ENCODE results near the gene ATP6V0B. TPM values are rescaled to one million over a fixed set of nuclear protein-coding genes. Genes with fewer than 3 reads are reported as not detected.

ATP6V0B gene
- total and polyA plus RNA-seq, 3 donors from 2014 or later: 102 to 222 (median 173) TPM

- H3K36me3 ChIP-seq (ENCODE audit: low read depth, missing control alignments): no peaks in the 10 kb centered on the region
- intact Hi-C loops (cut with DNase I; ENCODE audit: low total_unique reads): no loop called here
- DNase-seq: no peak
- no peak overlapping the region for H3K27ac ChIP-seq
- TF ChIP-seq POLR2A (IDR thresholded peaks at IDR 0.05): no peak
- no peak for TF ChIP-seq CTCF (IDR thresholded peaks at IDR 0.05)
- H3K9me3 ChIP-seq: no peaks in the 10 kb centered on the region
- WGBS, 2 donors: 63 to 86% methylated on average over 2 to 5 of the region's 5 CpGs
- no peak overlapping the region for H3K4me3 ChIP-seq
- H3K4me1 ChIP-seq: peaks cover 32% of the 10 kb centered on the region
- H3K27me3 ChIP-seq: no peaks in the 10 kb centered on the region
These were observed 3.4 kb downstream of the ATP6V0B start for GRCh38 chr1:43978264-43978550.

- Histone ChIP-seq H3K4me3 (peak within 1 kb of the TSS; percentile 58 to 67), H3K9me3 (no peaks in the 10 kb centered on the region), H3K36me3 (ENCODE audit: low read depth, missing control alignments) (no peaks in the 10 kb centered on the region), H3K27ac (peak within 1 kb of the TSS; percentile 55 to 56), H3K4me1 (peaks cover 32% of the 10 kb centered on the region), H3K27me3 (no peaks in the 10 kb centered on the region)
- peak; percentile 47 for DNase-seq
- 8 to 14% methylated on average over 10 to 24 of the region's 54 CpGs for WGBS, 2 donors
- intact Hi-C loops (cut with DNase I; ENCODE audit: low total_unique reads): no loop called here
- no peak for TF ChIP-seq CTCF (IDR thresholded peaks at IDR 0.05)
- TF ChIP-seq POLR2A (IDR thresholded peaks at IDR 0.05): no peak
These were observed 3.9 kb downstream of the ATP6V0B start, which contains the start of gene B4GALT2 for GRCh38 chr1:43978551-43979260. TSS of gene B4GALT2 (plus strand) at chr1:43979210. CDS start at chr1:43981161, 1,951 bp downstream.

- 0% methylated on average over 4 of the region's 45 CpGs; no CpG with 5 or more reads in 1 of the 2 donors for WGBS, 2 donors
- Histone ChIP-seq H3K4me1 (peaks cover 30% of the 10 kb centered on the region), H3K36me3 (ENCODE audit: low read depth, missing control alignments) (no peaks in the 10 kb centered on the region), H3K27me3 (no peaks in the 10 kb centered on the region), H3K9me3 (no peaks in the 10 kb centered on the region), H3K27ac (peak overlapping the region in 1 of 2 donors; percentile 56), H3K4me3 (peak overlapping the region; percentile 58 to 67)
- intact Hi-C loops (cut with DNase I; ENCODE audit: low total_unique reads): no loop called here
- no peak for DNase-seq
- no peak for TF ChIP-seq CTCF (IDR thresholded peaks at IDR 0.05)
- TF ChIP-seq POLR2A (IDR thresholded peaks at IDR 0.05): no peak
These were observed 4.4 kb downstream of the ATP6V0B start for GRCh38 chr1:43979261-43979527.

GRCh38 chr1:43979528-43980254 lies 4.9 kb downstream of the ATP6V0B start:
- WGBS, 2 donors: 3% methylated on average over 35 of the region's 45 CpGs; no CpG with 5 or more reads in 1 of the 2 donors
- Histone ChIP-seq H3K36me3 (ENCODE audit: low read depth, missing control alignments) (no peaks in the 10 kb centered on the region), H3K27ac (peak overlapping the region; percentile 55 to 56), H3K4me1 (peaks cover 27% of the 10 kb centered on the region), H3K4me3 (peak overlapping the region; percentile 58 to 67), H3K27me3 (no peaks in the 10 kb centered on the region), H3K9me3 (no peaks in the 10 kb centered on the region)
- DNase-seq: peak; percentile 50
- TF ChIP-seq CTCF (IDR thresholded peaks at IDR 0.05): no peak
- TF ChIP-seq POLR2A (IDR thresholded peaks at IDR 0.05): no peak
- intact Hi-C loops (cut with DNase I; ENCODE audit: low total_unique reads): no loop called here

All from testis (tissue), 3 donors.